ENCODE results near the gene KCNAB2. TPM values are rescaled to one million over a fixed set of nuclear protein-coding genes. Genes with fewer than 3 reads are reported as not detected.

Gene KCNAB2
- total RNA-seq, 1 experiment from 2014 or later: 28.5 TPM

- H3K4me2 ChIP-seq (ENCODE audit: low read length): no peak overlapping the region
- no peaks in the 10 kb centered on the region for H3K9me3 ChIP-seq (ENCODE audit: low read length)
- H3K27me3 ChIP-seq (ENCODE audit: low read length): no peaks in the 10 kb centered on the region
- no peak overlapping the region for H3K4me3 ChIP-seq (ENCODE audit: low read length)
- no TSS peak for BruUV-seq (replicated peaks)
- no peaks in the 10 kb centered on the region for H3K9me2 ChIP-seq (replicated peaks; ENCODE audit: low read length)
- H4K20me1 ChIP-seq (ENCODE audit: low read length): no peaks in the 10 kb centered on the region
- no peaks in the 10 kb centered on the region for H3K36me3 ChIP-seq (ENCODE audit: low read depth, low read length)
- ATAC-seq (no peak), DNase-seq (no peak)
- no peaks in the 10 kb centered on the region for H3K79me2 ChIP-seq (ENCODE audit: low read length)
- ChIA-PET CTCF (no interaction called here), POLR2A (ENCODE audit: unreplicated experiment) (no interaction called here)
- no peaks in the 10 kb centered on the region for H3F3A ChIP-seq (ENCODE audit: low read length, unreplicated experiment)
- H3K27ac ChIP-seq (ENCODE audit: low read length): no peak overlapping the region
- no peak overlapping the region for H2AFZ ChIP-seq (ENCODE audit: low read length)
- no peaks in the 10 kb centered on the region for H3K4me1 ChIP-seq (ENCODE audit: insufficient read depth, low read length)
- TF ChIP-seq CTCF (conservative IDR thresholded peaks at IDR 0.05; ENCODE audit: low read depth, low read length): no peak
- TF ChIP-seq EZH2phosphoT487 (IDR thresholded peaks at IDR 0.05; ENCODE audit: borderline replicate concordance, low read length): no peak
- no peak for TF ChIP-seq EZH2 (IDR thresholded peaks at IDR 0.05; ENCODE audit: low read length, unreplicated experiment)
- intact Hi-C loops (cut with micrococcal nuclease): no loop called here
- H3K9ac ChIP-seq (ENCODE audit: low read length): no peak overlapping the region
Observed at GRCh38 chr1:6123816-6124215, 78.1 kb downstream of the KCNAB2 start.

- no peak overlapping the region for H3K9ac ChIP-seq (ENCODE audit: low read length)
- H3K27me3 ChIP-seq (ENCODE audit: low read length): no peaks in the 10 kb centered on the region
- H3K4me2 ChIP-seq (ENCODE audit: low read length): no peak overlapping the region
- H3K9me2 ChIP-seq (replicated peaks; ENCODE audit: low read length): no peaks in the 10 kb centered on the region
- no TSS peak for BruUV-seq (replicated peaks)
- ChIA-PET POLR2A (ENCODE audit: unreplicated experiment) (no interaction called here), CTCF (no interaction called here)
- H3K27ac ChIP-seq (ENCODE audit: low read length): no peak overlapping the region
- no peak for DNase-seq
- no peaks in the 10 kb centered on the region for H3K36me3 ChIP-seq (ENCODE audit: low read depth, low read length)
- H2AFZ ChIP-seq (ENCODE audit: low read length): no peak overlapping the region
- no peaks in the 10 kb centered on the region for H3K4me1 ChIP-seq (ENCODE audit: insufficient read depth, low read length)
- TF ChIP-seq CTCF (conservative IDR thresholded peaks at IDR 0.05; ENCODE audit: low read depth, low read length): no peak
- no peak for ATAC-seq
- H4K20me1 ChIP-seq (ENCODE audit: low read length): no peaks in the 10 kb centered on the region
- intact Hi-C loops (cut with micrococcal nuclease): no loop called here
- H3K9me3 ChIP-seq (ENCODE audit: low read length): no peaks in the 10 kb centered on the region
- H3F3A ChIP-seq (ENCODE audit: low read length, unreplicated experiment): no peaks in the 10 kb centered on the region
- no peaks in the 10 kb centered on the region for H3K79me2 ChIP-seq (ENCODE audit: low read length)
- no peak overlapping the region for H3K4me3 ChIP-seq (ENCODE audit: low read length)
Observed at GRCh38 chr1:6124341-6124740, 78.7 kb downstream of the KCNAB2 start.

GRCh38 chr1:6124746-6125365 is 79.2 kb downstream of the KCNAB2 start:
- no peak overlapping the region for H3K9ac ChIP-seq (ENCODE audit: low read length)
- no peak for TF ChIP-seq EZH2phosphoT487 (IDR thresholded peaks at IDR 0.05; ENCODE audit: borderline replicate concordance, low read length)
- no peak for TF ChIP-seq EZH2 (IDR thresholded peaks at IDR 0.05; ENCODE audit: low read length, unreplicated experiment)
- CTCF ChIA-PET: no interaction called here
- H3K4me2 ChIP-seq (ENCODE audit: low read length): no peak overlapping the region
- no peak for DNase-seq
- BruUV-seq (replicated peaks): no TSS peak
- no peaks in the 10 kb centered on the region for H3K4me1 ChIP-seq (ENCODE audit: insufficient read depth, low read length)
- no peak for ATAC-seq
- no peak overlapping the region for H3K27ac ChIP-seq (ENCODE audit: low read length)
- H3K27me3 ChIP-seq (ENCODE audit: low read length): no peaks in the 10 kb centered on the region
- no peak overlapping the region for H3K4me3 ChIP-seq (ENCODE audit: low read length)
- H2AFZ ChIP-seq (ENCODE audit: low read length): no peak overlapping the region
- H3K9me3 ChIP-seq (ENCODE audit: low read length): no peaks in the 10 kb centered on the region
- POLR2A ChIA-PET (ENCODE audit: unreplicated experiment): no interaction called here
- H3K79me2 ChIP-seq (ENCODE audit: low read length): no peaks in the 10 kb centered on the region
- no peaks in the 10 kb centered on the region for H3K9me2 ChIP-seq (replicated peaks; ENCODE audit: low read length)
- intact Hi-C loops (cut with micrococcal nuclease): no loop called here
- no peaks in the 10 kb centered on the region for H3F3A ChIP-seq (ENCODE audit: low read length, unreplicated experiment)
- no peaks in the 10 kb centered on the region for H4K20me1 ChIP-seq (ENCODE audit: low read length)
- no peaks in the 10 kb centered on the region for H3K36me3 ChIP-seq (ENCODE audit: low read depth, low read length)
